HepG2 (cell line): Measurements from ENCODE around the gene RNU1-1. TPM values are rescaled to one million over a fixed set of nuclear protein-coding genes. Genes with fewer than 3 reads are reported as not detected.
A peak's percentile ranks its signal among the peaks of the same experiment; 100 is the strongest.

Experiments
- HDAC1 ChIP-seq: sonication (generic); formaldehyde crosslinking; IDR thresholded peaks from 2 replicates; pipeline ENCODE4 v1.5.1; 2020; ENCODE audit warnings: mild to moderate bottlenecking, missing genetic modification reagents
- HMGXB4 ChIP-seq, 2 experiments: sonication (generic) in 1 of 2; formaldehyde crosslinking in 1 of 2; IDR thresholded peaks; 2 replicates each; pipeline versions ENCODE4 v1.4.0 to v1.6.1; 2018 to 2020; ENCODE audit warnings: missing genetic modification reagents in 2 of 2, borderline replicate concordance in 1 of 2, low read depth in 1 of 2, mild to moderate bottlenecking in 1 of 2, missing biosample characterization in 1 of 2
- PHF8 ChIP-seq: sonication (generic); formaldehyde crosslinking; IDR thresholded peaks from 2 replicates; pipeline ENCODE4 v1.5.0; 2020; ENCODE audit warnings: missing genetic modification reagents
- RBFOX2 ChIP-seq: fragments of 200-400 bp; formaldehyde crosslinking; IDR thresholded peaks from 2 replicates; pipeline ENCODE4 v1.6.1; 2017; ENCODE audit warnings: low read depth, mild to moderate bottlenecking, low read length
- SALL1 ChIP-seq: sonication (generic); formaldehyde crosslinking; IDR thresholded peaks from 2 replicates; pipeline ENCODE4 v1.8.0; 2022; ENCODE audit warnings: mild to moderate bottlenecking, missing genetic modification reagents
- SP2 ChIP-seq: sonication (generic); formaldehyde crosslinking; IDR thresholded peaks from 2 replicates; pipeline ENCODE4 v1.5.1; 2020; ENCODE audit warnings: mild to moderate bottlenecking, missing genetic modification reagents
- ZNF547 ChIP-seq: sonication (generic); formaldehyde crosslinking; IDR thresholded peaks from 2 replicates; pipeline ENCODE4 v1.5.1; 2020; ENCODE audit warnings: mild to moderate bottlenecking, missing genetic modification reagents
- ZNF687 ChIP-seq: sonication (generic); formaldehyde crosslinking; IDR thresholded peaks from 2 replicates; pipeline ENCODE4 v1.5.1; 2020; ENCODE audit warnings: mild to moderate bottlenecking, missing genetic modification reagents, moderate library complexity
- ZNF777 ChIP-seq: sonication (generic); formaldehyde crosslinking; IDR thresholded peaks from 2 replicates; pipeline ENCODE4 v1.4.0; 2020; ENCODE audit warnings: missing genetic modification reagents
- polyA plus RNA-seq, 8 experiments: library from polyadenylated mRNA; depleted of rRNA in 3 of 8; stranded (reverse) in 7 of 8; unstranded in 1 of 8; fragments of >200 nt; fragmentation: Illumina TruSeq in 4 of 8; extraction: Trizol in 4 of 8; gene quantifications; 2 replicates each; pipeline versions ENCODE4 v1.2.1 to v1.2.3, GENCODE V29; 2011 to 2016; ENCODE audit warnings: low read depth in 4 of 8, missing spikeins in 1 of 8, mixed read lengths in 1 of 8; ENCODE audit not compliant: insufficient read depth in 1 of 8
- total RNA-seq, 5 experiments: library from RNA; depleted of rRNA; stranded (reverse); fragments of >200 nt; fragmentation: Illumina TruSeq; extraction: Trizol; gene quantifications; 2 replicates each; pipeline ENCODE4 v1.2.3, GENCODE V29; 2016; ENCODE audit warnings: low read depth in 1 of 5
- TF ChIP-seq, protein P1 (sequence below): sonication (generic); formaldehyde crosslinking; IDR thresholded peaks from 2 replicates; pipeline ENCODE4 v1.5.1; 2020; ENCODE audit warnings: missing genetic modification reagents, mild to moderate bottlenecking, borderline replicate concordance
- TF ChIP-seq, protein P2 (sequence below): sonication (generic); formaldehyde crosslinking; conservative IDR thresholded peaks from 2 replicates; pipeline ENCODE4 v1.4.0; 2020; ENCODE audit warnings: mild to moderate bottlenecking, missing genetic modification reagents, moderate library complexity
- TF ChIP-seq, protein P3 (sequence below): sonication (generic); formaldehyde crosslinking; IDR thresholded peaks from 2 replicates; pipeline ENCODE4 v1.4.0; 2020; ENCODE audit warnings: missing genetic modification reagents, mild to moderate bottlenecking, borderline replicate concordance

Gene RNU1-1
- total and polyA plus RNA-seq, 2 of the 13 experiments (the other 11 are each of a cell fraction or from before 2014, with no cell fraction given), result under 0.01 to 11,018 TPM

DNA sequence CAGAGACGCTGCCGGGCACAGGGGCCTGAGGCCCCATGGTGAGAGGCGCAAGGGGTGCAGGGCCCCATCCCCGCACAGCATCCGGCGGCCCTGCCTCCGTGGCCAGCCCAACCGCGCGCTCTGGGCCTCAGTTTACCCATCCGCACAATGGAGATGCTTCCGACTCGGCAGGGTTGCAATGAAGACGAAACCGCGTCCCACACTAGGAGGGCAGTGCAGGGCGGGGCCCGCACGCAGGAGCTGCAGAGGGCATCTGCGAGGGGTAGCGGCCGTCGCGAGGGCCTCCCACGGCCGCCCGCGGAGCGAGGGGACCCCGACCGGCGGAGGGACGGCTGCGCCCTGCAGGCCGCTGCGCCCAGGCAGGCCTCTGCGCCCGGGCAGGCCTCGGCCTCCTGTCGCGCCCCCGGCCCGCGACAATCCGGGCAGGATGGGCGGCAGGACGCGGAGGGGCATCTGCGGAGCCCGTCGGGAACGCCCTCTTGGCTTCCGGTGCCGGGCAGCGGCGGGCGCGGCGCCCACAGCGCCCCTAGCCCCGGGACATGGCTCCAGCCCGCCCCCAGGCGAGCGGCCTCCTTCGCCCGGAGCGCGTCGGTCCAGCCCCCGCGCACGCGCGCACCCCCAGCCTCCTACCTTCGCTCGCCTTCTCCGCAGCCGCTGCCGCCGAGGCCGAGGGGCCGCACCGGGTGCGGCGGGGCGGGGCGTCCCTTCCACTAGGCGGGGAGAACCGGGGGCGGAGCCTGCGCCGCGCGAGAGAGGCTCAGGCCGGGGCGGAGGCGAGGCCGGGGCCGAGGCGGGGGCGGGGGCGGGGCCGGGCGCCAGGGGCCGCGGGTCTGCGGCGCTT is 15.3 kb downstream of the RNU1-1 start (continued):
- peak; percentile 81 for TF ChIP-seq ZNF687
- TF ChIP-seq HMGXB4 (CRISPR knock-in tag; IDR thresholded peaks at IDR 0.05; ENCODE audit: borderline replicate concordance in 1 of 2, low read depth in 1 of 2), result peak in 1 of 2 experiments; percentile 78; a peak in 2 of 4 replicates
- peak; percentile 40 for TF ChIP-seq PHF8
- TF ChIP-seq, protein P1, sequence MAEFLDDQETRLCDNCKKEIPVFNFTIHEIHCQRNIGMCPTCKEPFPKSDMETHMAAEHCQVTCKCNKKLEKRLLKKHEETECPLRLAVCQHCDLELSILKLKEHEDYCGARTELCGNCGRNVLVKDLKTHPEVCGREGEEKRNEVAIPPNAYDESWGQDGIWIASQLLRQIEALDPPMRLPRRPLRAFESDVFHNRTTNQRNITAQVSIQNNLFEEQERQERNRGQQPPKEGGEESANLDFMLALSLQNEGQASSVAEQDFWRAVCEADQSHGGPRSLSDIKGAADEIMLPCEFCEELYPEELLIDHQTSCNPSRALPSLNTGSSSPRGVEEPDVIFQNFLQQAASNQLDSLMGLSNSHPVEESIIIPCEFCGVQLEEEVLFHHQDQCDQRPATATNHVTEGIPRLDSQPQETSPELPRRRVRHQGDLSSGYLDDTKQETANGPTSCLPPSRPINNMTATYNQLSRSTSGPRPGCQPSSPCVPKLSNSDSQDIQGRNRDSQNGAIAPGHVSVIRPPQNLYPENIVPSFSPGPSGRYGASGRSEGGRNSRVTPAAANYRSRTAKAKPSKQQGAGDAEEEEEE, result no peak
- peak; percentile 71; the same call in 1 of the 2 replicates for TF ChIP-seq RBFOX2
- TF ChIP-seq, protein P2, sequence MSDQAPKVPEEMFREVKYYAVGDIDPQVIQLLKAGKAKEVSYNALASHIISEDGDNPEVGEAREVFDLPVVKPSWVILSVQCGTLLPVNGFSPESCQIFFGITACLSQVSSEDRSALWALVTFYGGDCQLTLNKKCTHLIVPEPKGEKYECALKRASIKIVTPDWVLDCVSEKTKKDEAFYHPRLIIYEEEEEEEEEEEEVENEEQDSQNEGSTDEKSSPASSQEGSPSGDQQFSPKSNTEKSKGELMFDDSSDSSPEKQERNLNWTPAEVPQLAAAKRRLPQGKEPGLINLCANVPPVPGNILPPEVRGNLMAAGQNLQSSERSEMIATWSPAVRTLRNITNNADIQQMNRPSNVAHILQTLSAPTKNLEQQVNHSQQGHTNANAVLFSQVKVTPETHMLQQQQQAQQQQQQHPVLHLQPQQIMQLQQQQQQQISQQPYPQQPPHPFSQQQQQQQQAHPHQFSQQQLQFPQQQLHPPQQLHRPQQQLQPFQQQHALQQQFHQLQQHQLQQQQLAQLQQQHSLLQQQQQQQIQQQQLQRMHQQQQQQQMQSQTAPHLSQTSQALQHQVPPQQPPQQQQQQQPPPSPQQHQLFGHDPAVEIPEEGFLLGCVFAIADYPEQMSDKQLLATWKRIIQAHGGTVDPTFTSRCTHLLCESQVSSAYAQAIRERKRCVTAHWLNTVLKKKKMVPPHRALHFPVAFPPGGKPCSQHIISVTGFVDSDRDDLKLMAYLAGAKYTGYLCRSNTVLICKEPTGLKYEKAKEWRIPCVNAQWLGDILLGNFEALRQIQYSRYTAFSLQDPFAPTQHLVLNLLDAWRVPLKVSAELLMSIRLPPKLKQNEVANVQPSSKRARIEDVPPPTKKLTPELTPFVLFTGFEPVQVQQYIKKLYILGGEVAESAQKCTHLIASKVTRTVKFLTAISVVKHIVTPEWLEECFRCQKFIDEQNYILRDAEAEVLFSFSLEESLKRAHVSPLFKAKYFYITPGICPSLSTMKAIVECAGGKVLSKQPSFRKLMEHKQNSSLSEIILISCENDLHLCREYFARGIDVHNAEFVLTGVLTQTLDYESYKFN (CRISPR knock-in tag), result 0 out of 2 replicates have a peak, but pooled peaks have one; percentile 25
- TF ChIP-seq ZNF547 (CRISPR knock-in tag), result peak; percentile 45; the same call in 1 of the 2 replicates
- peak; percentile 23 for TF ChIP-seq SALL1 (CRISPR knock-in tag)
- TF ChIP-seq SP2 (CRISPR knock-in tag), result peak; percentile 43; the same call in 1 of the 2 replicates
- TF ChIP-seq, protein P3, sequence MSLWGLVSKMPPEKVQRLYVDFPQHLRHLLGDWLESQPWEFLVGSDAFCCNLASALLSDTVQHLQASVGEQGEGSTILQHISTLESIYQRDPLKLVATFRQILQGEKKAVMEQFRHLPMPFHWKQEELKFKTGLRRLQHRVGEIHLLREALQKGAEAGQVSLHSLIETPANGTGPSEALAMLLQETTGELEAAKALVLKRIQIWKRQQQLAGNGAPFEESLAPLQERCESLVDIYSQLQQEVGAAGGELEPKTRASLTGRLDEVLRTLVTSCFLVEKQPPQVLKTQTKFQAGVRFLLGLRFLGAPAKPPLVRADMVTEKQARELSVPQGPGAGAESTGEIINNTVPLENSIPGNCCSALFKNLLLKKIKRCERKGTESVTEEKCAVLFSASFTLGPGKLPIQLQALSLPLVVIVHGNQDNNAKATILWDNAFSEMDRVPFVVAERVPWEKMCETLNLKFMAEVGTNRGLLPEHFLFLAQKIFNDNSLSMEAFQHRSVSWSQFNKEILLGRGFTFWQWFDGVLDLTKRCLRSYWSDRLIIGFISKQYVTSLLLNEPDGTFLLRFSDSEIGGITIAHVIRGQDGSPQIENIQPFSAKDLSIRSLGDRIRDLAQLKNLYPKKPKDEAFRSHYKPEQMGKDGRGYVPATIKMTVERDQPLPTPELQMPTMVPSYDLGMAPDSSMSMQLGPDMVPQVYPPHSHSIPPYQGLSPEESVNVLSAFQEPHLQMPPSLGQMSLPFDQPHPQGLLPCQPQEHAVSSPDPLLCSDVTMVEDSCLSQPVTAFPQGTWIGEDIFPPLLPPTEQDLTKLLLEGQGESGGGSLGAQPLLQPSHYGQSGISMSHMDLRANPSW (CRISPR knock-in tag), result no peak
- peak; percentile 90 for TF ChIP-seq ZNF777 (CRISPR knock-in tag)
- TF ChIP-seq HDAC1 (CRISPR knock-in tag), result 0 out of 2 replicates have a peak, but pooled peaks have one; percentile 6
